NB4 (cell line): Measurements from ENCODE around the gene NEK1.

Experiments used
- POLR2A ChIP-seq: IDR thresholded peaks from 2 replicates; pipeline ENCODE4 v1.6.1; 2011; ENCODE audit warnings: mild to moderate bottlenecking; ENCODE audit not compliant: insufficient read length; ENCODE audit errors: extremely low read depth
- TF ChIP-seq, protein P1 (sequence below): IDR thresholded peaks from one replicate; pipeline ENCODE4 v1.5.1; 2012; ENCODE audit warnings: low read depth, low read length
- TF ChIP-seq, protein P2 (sequence below): IDR thresholded peaks from 2 replicates; pipeline ENCODE4 v1.6.1; 2011; ENCODE audit warnings: low read depth, low read length

DNA sequence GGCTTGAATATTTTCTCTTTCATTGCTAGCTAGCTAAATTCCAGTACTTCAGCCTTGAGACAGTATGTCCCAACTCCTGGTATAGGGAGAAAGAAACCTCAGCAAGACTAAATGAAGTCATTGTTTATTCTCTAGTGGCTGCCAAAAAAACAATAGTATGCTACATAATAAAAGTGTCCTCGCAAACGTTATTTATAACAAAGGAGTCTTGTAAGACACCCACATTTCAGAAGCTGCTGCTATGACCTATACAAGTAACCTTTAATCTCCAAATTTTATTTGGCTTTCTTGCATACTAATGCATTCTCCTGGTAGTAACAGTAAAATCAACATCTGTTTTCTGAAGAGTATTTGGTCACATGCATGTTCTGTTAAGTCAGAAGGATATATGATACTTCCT is 28.8 kb downstream of the NEK1 start:
- TF ChIP-seq POLR2A: no peak
- TF ChIP-seq, protein P1, sequence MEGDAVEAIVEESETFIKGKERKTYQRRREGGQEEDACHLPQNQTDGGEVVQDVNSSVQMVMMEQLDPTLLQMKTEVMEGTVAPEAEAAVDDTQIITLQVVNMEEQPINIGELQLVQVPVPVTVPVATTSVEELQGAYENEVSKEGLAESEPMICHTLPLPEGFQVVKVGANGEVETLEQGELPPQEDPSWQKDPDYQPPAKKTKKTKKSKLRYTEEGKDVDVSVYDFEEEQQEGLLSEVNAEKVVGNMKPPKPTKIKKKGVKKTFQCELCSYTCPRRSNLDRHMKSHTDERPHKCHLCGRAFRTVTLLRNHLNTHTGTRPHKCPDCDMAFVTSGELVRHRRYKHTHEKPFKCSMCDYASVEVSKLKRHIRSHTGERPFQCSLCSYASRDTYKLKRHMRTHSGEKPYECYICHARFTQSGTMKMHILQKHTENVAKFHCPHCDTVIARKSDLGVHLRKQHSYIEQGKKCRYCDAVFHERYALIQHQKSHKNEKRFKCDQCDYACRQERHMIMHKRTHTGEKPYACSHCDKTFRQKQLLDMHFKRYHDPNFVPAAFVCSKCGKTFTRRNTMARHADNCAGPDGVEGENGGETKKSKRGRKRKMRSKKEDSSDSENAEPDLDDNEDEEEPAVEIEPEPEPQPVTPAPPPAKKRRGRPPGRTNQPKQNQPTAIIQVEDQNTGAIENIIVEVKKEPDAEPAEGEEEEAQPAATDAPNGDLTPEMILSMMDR: no peak
- TF ChIP-seq, protein P2, sequence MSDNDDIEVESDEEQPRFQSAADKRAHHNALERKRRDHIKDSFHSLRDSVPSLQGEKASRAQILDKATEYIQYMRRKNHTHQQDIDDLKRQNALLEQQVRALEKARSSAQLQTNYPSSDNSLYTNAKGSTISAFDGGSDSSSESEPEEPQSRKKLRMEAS: no peak
